K562 (cell line): Measurements from ENCODE around the gene MSH4. TPM values are rescaled to one million over a fixed set of nuclear protein-coding genes. Genes with fewer than 3 reads are reported as not detected.
A peak's percentile ranks its signal among the peaks of the same experiment; 100 is the strongest.

ENCODE experiments used
- ATAC-seq: fragments of 200-7000 bp; cut with Tn5 transposase; 3 replicates; pipeline ENCODE4 v1.9.1; 2020; ENCODE audit warnings: moderate library complexity
- Bru-seq: library from RNA; stranded (reverse); fragments of 400-500 nt; gene quantifications from one replicate; lab custom pipeline; 2021; lab: Mats Ljungman, UMichigan
- BruChase-seq, 2 experiments: library from RNA; stranded (reverse); fragments of 400-500 nt; gene quantifications; one replicate each; lab custom pipeline; 2021; lab: Mats Ljungman, UMichigan
- BruUV-seq: library from RNA; stranded (reverse); fragments of 400-500 nt; replicated peaks from 2 replicates; lab custom pipeline; 2021; lab: Mats Ljungman, UMichigan
- CTCF ChIA-PET: fragments of 300-600 bp; formaldehyde crosslinking; extraction: SDS; loops from one replicate; lab custom pipeline; 2021; ENCODE audit warnings: low intra/inter-chr PET ratio; lab: Yijun Ruan, JAX
- POLR2A ChIA-PET: fragments of 300-600, 350-650 bp; sonication (Branson Sonifier 250); formaldehyde crosslinking; extraction: SDS; loops from one replicate; lab custom pipeline; 2021; ENCODE audit warnings: antibody characterized with exemption, inconsistent platforms; lab: Yijun Ruan, JAX
- DNase-seq, 4 experiments: peaks; one replicate each; pipeline versions ENCODE4 v3.0.0 to v3.0.0-alpha.2; 2011 to 2018; ENCODE audit warnings: low spot score in 3 of 4, mixed read lengths in 3 of 4; ENCODE audit errors: extremely low read depth in 1 of 4
- FAIRE-seq: peaks from 2 replicates; lab custom pipeline; 2011; peaks lifted over from hg19 to GRCh38; lab: Jason Lieb, UNC
- H2AFZ ChIP-seq: 2 replicates; pipeline ENCODE4 v1.6.0; 2011; ENCODE audit warnings: low read depth, low read length, control low read depth, inconsistent platforms
- H3K27ac ChIP-seq: fragments of 200-600 bp; 3 replicates; pipeline ENCODE4 v1.8.0; 2011; ENCODE audit warnings: low read depth, mild to moderate bottlenecking, control low read depth, inconsistent platforms, low read length, moderate library complexity, mixed read lengths; ENCODE audit errors: extremely low read depth
- H3K27me3 ChIP-seq, 2 experiments: fragments of 300-600 bp in 1 of 2; 2 replicates in 1 of 2; 3 replicates in 1 of 2; pipeline versions ENCODE4 v1.6.0 to v1.8.0; 2011; ENCODE audit warnings: inconsistent platforms in 2 of 2, low read length in 2 of 2, mild to moderate bottlenecking in 1 of 2, mixed read lengths in 1 of 2, moderate library complexity in 1 of 2; ENCODE audit not compliant: control insufficient read depth in 2 of 2, insufficient read depth in 2 of 2
- H3K36me3 ChIP-seq: fragments of 300-600 bp; 3 replicates; pipeline ENCODE4 v1.8.0; 2011; ENCODE audit warnings: mild to moderate bottlenecking, low read length, inconsistent platforms; ENCODE audit not compliant: control insufficient read depth, insufficient read depth
- H3K4me1 ChIP-seq, 2 experiments: fragments of 200-600 bp in 1 of 2; replicated peaks in 1 of 2; 2 replicates in 1 of 2; 3 replicates in 1 of 2; pipeline versions ENCODE4 v1.5.1 to v1.8.0; 2011; ENCODE audit warnings: inconsistent platforms in 2 of 2, low read length in 2 of 2, mild to moderate bottlenecking in 1 of 2, mixed read lengths in 1 of 2, moderate library complexity in 1 of 2; ENCODE audit not compliant: control insufficient read depth in 2 of 2, insufficient read depth in 2 of 2
- H3K4me2 ChIP-seq: 2 replicates; pipeline ENCODE4 v1.6.1; 2011; ENCODE audit warnings: low read length, control low read depth, inconsistent platforms, mixed read lengths; ENCODE audit not compliant: insufficient read depth
- H3K4me3 ChIP-seq: fragments of 200-600 bp; sonication (generic), shearing (Covaris generic); 2 replicates; pipeline ENCODE4 v1.5.1; 2016; ENCODE audit warnings: control low read depth, inconsistent platforms
- H3K79me2 ChIP-seq: fragments of 200-600 bp; 3 replicates; pipeline ENCODE4 v1.8.0; 2011; ENCODE audit warnings: low read length, inconsistent platforms; ENCODE audit not compliant: control insufficient read depth, insufficient read depth
- H3K9ac ChIP-seq, 2 experiments: 2 replicates each; pipeline versions ENCODE4 v1.6.0 to v1.6.1; 2011; ENCODE audit warnings: low read depth in 2 of 2, low read length in 2 of 2, control low read depth in 1 of 2, inconsistent platforms in 1 of 2, mild to moderate bottlenecking in 1 of 2, mixed read lengths in 1 of 2; ENCODE audit not compliant: insufficient read depth in 1 of 2
- H3K9me1 ChIP-seq: one replicate; pipeline ENCODE4 v1.6.0; 2011; ENCODE audit warnings: inconsistent platforms, mild to moderate bottlenecking, low read length, moderate library complexity; ENCODE audit not compliant: control insufficient read depth, insufficient read depth
- H3K9me3 ChIP-seq: replicated peaks from 2 replicates; pipeline ENCODE4 v1.5.1; 2011; ENCODE audit warnings: low read depth, low read length, inconsistent platforms; ENCODE audit not compliant: control insufficient read depth, insufficient read depth
- H4K20me1 ChIP-seq: replicated peaks from 2 replicates; pipeline ENCODE4 v1.6.1; 2011; ENCODE audit warnings: low read length, inconsistent platforms, mixed read lengths; ENCODE audit not compliant: control insufficient read depth, insufficient read depth
- CBFB ChIP-seq: sonication (generic); formaldehyde crosslinking; IDR thresholded peaks from 2 replicates; pipeline ENCODE4 v1.4.0; 2020; ENCODE audit warnings: mild to moderate bottlenecking, missing genetic modification reagents
- EGR1 ChIP-seq: fragments of 450-650 bp; conservative IDR thresholded peaks from 2 replicates; pipeline ENCODE4 v1.6.1; 2017; ENCODE audit warnings: mild to moderate bottlenecking
- EZH2 ChIP-seq: IDR thresholded peaks from 2 replicates; pipeline ENCODE4 v1.6.1; 2012; ENCODE audit warnings: low read depth, mild to moderate bottlenecking, inconsistent platforms, low read length, borderline replicate concordance
- KDM4B ChIP-seq, 2 experiments: fragments of 450-650 bp in 1 of 2; sonication (generic) in 1 of 2; IDR thresholded peaks; 2 replicates each; pipeline ENCODE4 v1.6.1; 2016 to 2017; ENCODE audit warnings: borderline replicate concordance in 2 of 2, antibody characterized with exemption in 1 of 2, low read depth in 1 of 2, mild to moderate bottlenecking in 1 of 2
- WHSC1 ChIP-seq: IDR thresholded peaks from one replicate; pipeline ENCODE4 v1.6.1; 2012; ENCODE audit warnings: low read length, control low read depth, inconsistent platforms
- ZBTB1 ChIP-seq: sonication (generic); formaldehyde crosslinking; IDR thresholded peaks from 2 replicates; pipeline ENCODE4 v1.8.1; 2023; ENCODE audit warnings: missing genetic modification reagents, low read depth, mild to moderate bottlenecking, borderline replicate concordance
- ZFP91 ChIP-seq: sonication (generic); formaldehyde crosslinking; IDR thresholded peaks from 2 replicates; pipeline ENCODE4 v1.8.0; 2022; ENCODE audit warnings: mild to moderate bottlenecking, missing genetic modification reagents
- ZNF780A ChIP-seq: fragments of 250-450 bp; sonication (Bioruptor Pico); IDR thresholded peaks from 2 replicates; pipeline ENCODE4 v1.5.0; 2021; ENCODE audit warnings: mild to moderate bottlenecking
- WGBS: fragments of 100-300 bp; shearing (Covaris generic); methylation state at CpG from one replicate; pipeline ENCODE4 v1.1.6; 2016; ENCODE audit warnings: low coverage, mixed read lengths; ENCODE audit not compliant: insufficient coverage; ENCODE audit errors: missing lambda C conversion rate; 5-methylcytosine and 5-hydroxymethylcytosine counted together
- in situ Hi-C: fragments of 300-500 bp; cut with MboI; formaldehyde crosslinking; loops from 4 replicates; pipeline ENCODE4 v1.15.0; 2018; ENCODE audit warnings: inconsistent platforms, mixed read lengths
- intact Hi-C: fragments of 100-400 bp; cut with micrococcal nuclease; formaldehyde crosslinking; loops from 2 replicates; pipeline ENCODE4 v1.14.2; 2022
- long read RNA-seq, 3 experiments: library from polyadenylated mRNA in 2 of 3; library from RNA in 1 of 3; unstranded in 2 of 3; stranded (forward) in 1 of 3; transcript quantifications; one replicate each; pipeline ENCODE4 v2.0.0, GENCODE V29; 2019 to 2022
- polyA minus RNA-seq, 3 experiments: library from RNA; depleted of rRNA, polyadenylated mRNA; stranded (reverse); fragments of >200 nt; gene quantifications; 2 replicates each; pipeline ENCODE4 v1.2.3, GENCODE V29; 2011
- polyA plus RNA-seq, 8 experiments: library from polyadenylated mRNA; depleted of rRNA in 4 of 8; stranded (reverse) in 5 of 8; unstranded in 3 of 8; fragments of >200 nt; fragmentation: Nextera tagmentation in 2 of 8; fragmentation: Illumina TruSeq in 1 of 8; extraction: Ambion mirVana in 2 of 8; extraction: Trizol in 1 of 8; gene quantifications; 2 replicates each; pipeline versions ENCODE4 v1.2.1 to v1.2.3, GENCODE V29; 2011 to 2014; ENCODE audit warnings: inconsistent platforms in 1 of 8, missing spikeins in 1 of 8
- total RNA-seq, 7 experiments: library from RNA; depleted of rRNA in 6 of 7; stranded (reverse); fragments of >200 nt in 6 of 7; fragmentation: Illumina TruSeq in 2 of 7; extraction: Trizol in 2 of 7; gene quantifications; 2 replicates each; pipeline versions ENCODE4 v1.2.1 to v1.2.3, GENCODE V29; 2011 to 2021; ENCODE audit warnings: low replicate concordance in 1 of 7

The MSH4 gene
- 0.44 and 0.46 TPM in 2 replicates for total RNA-seq (2011; cell fraction: chromatin; rRNA removed; ENCODE audit: low replicate concordance)
- total RNA-seq (2011; cell fraction: nucleolus; rRNA removed), result 0.26 and 0.67 TPM in 2 replicates
- total RNA-seq (2011; cell fraction: nucleoplasm; rRNA removed), result 0.15 and 0.84 TPM in 2 replicates
- 0.04 TPM in 1 of 2 replicates, not detected in the other for total RNA-seq (2014; rRNA removed)
- 0.06 and 0.07 TPM in 2 replicates for total RNA-seq (2014; rRNA removed; fragmentation: Illumina TruSeq; extraction: Trizol)
- 0.11 and 0.18 TPM in 2 replicates for total RNA-seq (2015; rRNA removed; fragmentation: Illumina TruSeq; extraction: Trizol)
- total RNA-seq (2021), result 0.13 and 0.16 TPM in 2 replicates
- 0.04 and 0.08 TPM in 2 replicates for polyA plus RNA-seq (2011; rRNA removed)
- not detected in 2 replicates for polyA plus RNA-seq (2011; cell fraction: cytosol; rRNA removed)
- polyA plus RNA-seq (2011; cell fraction: nucleus; rRNA removed), result 0.15 and 0.20 TPM in 2 replicates
- 0.08 TPM in 1 of 2 replicates, not detected in the other for polyA plus RNA-seq (2012)
- polyA plus RNA-seq (2014; fragmentation: Illumina TruSeq; extraction: Trizol), result not detected in 2 replicates
- polyA plus RNA-seq (2014; fragmentation: Nextera tagmentation; extraction: Ambion mirVana), result not detected
- 0.12 TPM in 1 of 2 replicates, not detected in the other for polyA plus RNA-seq (2014; rRNA removed)
- 0.09 and 0.11 TPM in 2 replicates for polyA minus RNA-seq (2011; rRNA and poly(A)+ RNA removed)
- not detected in 2 replicates for polyA minus RNA-seq (2011; cell fraction: cytosol; rRNA and poly(A)+ RNA removed)
- polyA minus RNA-seq (2011; cell fraction: nucleus; rRNA and poly(A)+ RNA removed), result 0.67 and 0.89 TPM in 2 replicates
- percentile 42 among the genes with signal in this experiment for Bru-seq, nascent RNA
- BruChase-seq, experiment 1, labeled RNA remaining after a 2-hour chase, result percentile 46 among the genes with signal in this experiment
- percentile 44 among the genes with signal in this experiment for BruChase-seq, experiment 2, labeled RNA remaining after a 6-hour chase
- long read RNA-seq, experiment 1, result 0 reads
- long read RNA-seq, experiment 2, partial matches to known transcripts, result 0 of 1 reads
- long read RNA-seq, experiment 2, other reads (novel, unspliced or antisense), result 1 of 1 reads
- long read RNA-seq, experiment 3, result 0 reads

- intact Hi-C loops (no loop called here), in situ Hi-C loops (no loop called here)
- POLR2A ChIA-PET, result interaction anchor here (0.6 to 3.9 kb wide), 9 partner anchors 8 to 722 kb away, joined by 3 to 32 read pairs (median 5); partner anchors contain the start of gene RABGGTB
- H3K79me2 ChIP-seq, result peaks cover 29% of the 10 kb centered on the region
- peak within 1 kb of the TSS; percentile 9; the same call in 1 of the 2 replicates for H3K4me3 ChIP-seq
- H3K27me3 ChIP-seq, result no peaks in the 10 kb centered on the region
- H3K9me1 ChIP-seq, result no peaks in the 10 kb centered on the region
- H3K4me1 ChIP-seq, result peaks cover 11% of the 10 kb centered on the region in 2 experiments; a peak in 4 of 5 replicates
- H3K9ac ChIP-seq, result peak within 1 kb of the TSS; percentile 12 to 90; a peak in 3 of 4 replicates
- H2AFZ ChIP-seq, result no peak within 1 kb of the TSS
- peak; percentile 75 for ATAC-seq
- H3K27ac ChIP-seq, result 0 out of 3 replicates have a peak within 1 kb of the TSS, but pooled peaks have one; percentile 10
- peak within 1 kb of the TSS; percentile 74 for H3K4me2 ChIP-seq
- TSS peak; percentile 0 for BruUV-seq
- peak; percentile 30 to 82 (median 38) for DNase-seq
- 3% methylated on average over 31 of the region's 34 CpGs for WGBS
- FAIRE-seq, result peak; percentile 63
- peaks cover 48% of the 10 kb centered on the region for H3K36me3 ChIP-seq
- CTCF ChIA-PET, result no interaction called here
- peaks cover 28% of the 10 kb centered on the region for H4K20me1 ChIP-seq
- no peaks in the 10 kb centered on the region for H3K9me3 ChIP-seq
- TF ChIP-seq EZH2 (no peak), KDM4B (IDR thresholded peaks at IDR 0.05; ENCODE audit: borderline replicate concordance in 2 of 2, low read depth in 1 of 2) (no peak), CBFB (no peak), EGR1 (no peak), ZNF780A (CRISPR knock-in tag) (peak; percentile 53; the same call in 1 of the 2 replicates), ZFP91 (CRISPR knock-in tag) (peak; percentile 23; the same call in 1 of the 2 replicates), ZBTB1 (CRISPR knock-in tag) (no peak), WHSC1 (no peak)
Observed at GRCh38 chr1:75796376-75797272, at the start of gene MSH4. Gene MSH4, plus strand, starts transcription at chr1:75796882. Its CDS starts 104 bp downstream, at chr1:75796986.
